ENCODE results near the gene CCDC121. TPM values are rescaled to one million over a fixed set of nuclear protein-coding genes. Genes with fewer than 3 reads are reported as not detected.

CCDC121 gene
- polyA plus RNA-seq, 1 donor (not counting 4 experiments of a cell fraction or from before 2014, with no cell fraction given) = 1.1 TPM

DNA sequence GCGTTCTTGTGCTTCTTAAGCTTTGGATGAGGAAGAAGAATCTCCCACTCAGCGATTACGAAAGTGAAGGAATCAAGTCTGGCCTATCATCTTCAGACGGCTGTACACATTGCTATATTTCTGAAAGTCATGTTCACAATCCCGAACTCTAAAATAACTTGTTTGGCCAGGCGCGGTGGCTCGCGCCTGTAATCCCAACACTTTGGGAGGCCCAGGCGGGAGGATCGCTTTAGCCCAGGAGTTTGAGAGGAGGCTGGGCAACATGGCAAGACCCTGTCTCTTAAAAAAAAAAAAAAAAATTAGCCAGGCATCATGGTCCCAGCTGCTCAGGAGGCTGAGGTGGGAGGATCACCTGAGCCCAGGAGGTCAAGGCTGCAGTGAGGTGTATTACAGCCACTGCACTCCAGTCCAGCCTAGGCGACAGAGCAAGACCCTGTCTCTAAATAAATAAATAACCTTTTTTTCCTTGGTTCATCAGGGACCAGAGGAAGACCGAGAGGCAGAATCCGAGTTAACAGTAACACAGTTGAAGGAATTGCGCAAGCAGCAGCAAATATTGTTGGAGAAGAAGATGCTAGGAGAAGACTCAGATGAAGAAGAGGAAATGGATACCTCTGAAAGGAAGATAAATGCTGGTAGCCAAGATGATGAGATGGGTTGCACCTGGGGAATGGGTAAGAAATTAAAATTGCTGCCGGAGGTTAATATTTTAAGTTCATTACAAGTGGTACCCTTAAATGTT is 36.0 kb upstream of the CCDC121 start:
- no peak for FAIRE-seq
- peaks cover 18 to 30% of the 10 kb centered on the region in 2 experiments for H3K36me3 ChIP-seq (ENCODE audit: control insufficient read depth in 2 of 2, extremely low read depth in 1 of 2, insufficient read depth in 2 of 2, low read length in 2 of 2)
- no peak for DNase-seq (ENCODE audit: low read depth, low spot score)

GRCh38 chr2:27664154-27664574 is 35.4 kb upstream of the CCDC121 start:
- Histone ChIP-seq H3K79me2 (ENCODE audit: control insufficient read depth, insufficient read depth, low read length) (peaks cover 38% of the 10 kb centered on the region), H4K20me1 (ENCODE audit: control insufficient read depth, extremely low read depth, insufficient read depth, low read length) (no peaks in the 10 kb centered on the region), H3K9ac (ENCODE audit: control insufficient read depth, extremely low read depth, insufficient read depth, low read length) (peak overlapping the region; percentile 96), H3K27ac (ENCODE audit: control insufficient read depth, insufficient read depth, low read length) (peak overlapping the region; percentile 96), H3K4me1 (ENCODE audit: control insufficient read depth, extremely low read depth, insufficient read depth, low read length) (peaks cover 19% of the 10 kb centered on the region), H3K36me3 (ENCODE audit: control insufficient read depth in 2 of 2, extremely low read depth in 1 of 2, insufficient read depth in 2 of 2, low read length in 2 of 2) (peaks cover 18 to 27% of the 10 kb centered on the region in 2 experiments), H3K4me3 (ENCODE audit: control insufficient read depth in 2 of 3, extremely low read depth in 1 of 3, insufficient read depth in 2 of 3, low read depth in 1 of 3, low read length in 3 of 3) (peak overlapping the region; percentile 95 to 97 (median 96)), H3K4me2 (ENCODE audit: control insufficient read depth, extremely low read depth, insufficient read depth, low read depth, low read length) (peak overlapping the region; percentile 95), H2AFZ (ENCODE audit: control insufficient read depth, low read length) (peak overlapping the region; percentile 100), H3K27me3 (ENCODE audit: control insufficient read depth, extremely low read depth, insufficient read depth, low read length) (no peaks in the 10 kb centered on the region), H3K9me1 (ENCODE audit: control insufficient read depth, extremely low read depth, insufficient read depth, low read length) (no peaks in the 10 kb centered on the region), H3K9me3 (ENCODE audit: control insufficient read depth, low read depth, low read length) (no peaks in the 10 kb centered on the region)
- FAIRE-seq (no peak), DNase-seq (ENCODE audit: low read depth, low spot score) (no peak)
- dilution Hi-C loops (cut with MboI; ENCODE audit: extremely low pct_ligation_motif_present, low sequenced_read_pairs) = no loop called here
- TF ChIP-seq, protein P1, sequence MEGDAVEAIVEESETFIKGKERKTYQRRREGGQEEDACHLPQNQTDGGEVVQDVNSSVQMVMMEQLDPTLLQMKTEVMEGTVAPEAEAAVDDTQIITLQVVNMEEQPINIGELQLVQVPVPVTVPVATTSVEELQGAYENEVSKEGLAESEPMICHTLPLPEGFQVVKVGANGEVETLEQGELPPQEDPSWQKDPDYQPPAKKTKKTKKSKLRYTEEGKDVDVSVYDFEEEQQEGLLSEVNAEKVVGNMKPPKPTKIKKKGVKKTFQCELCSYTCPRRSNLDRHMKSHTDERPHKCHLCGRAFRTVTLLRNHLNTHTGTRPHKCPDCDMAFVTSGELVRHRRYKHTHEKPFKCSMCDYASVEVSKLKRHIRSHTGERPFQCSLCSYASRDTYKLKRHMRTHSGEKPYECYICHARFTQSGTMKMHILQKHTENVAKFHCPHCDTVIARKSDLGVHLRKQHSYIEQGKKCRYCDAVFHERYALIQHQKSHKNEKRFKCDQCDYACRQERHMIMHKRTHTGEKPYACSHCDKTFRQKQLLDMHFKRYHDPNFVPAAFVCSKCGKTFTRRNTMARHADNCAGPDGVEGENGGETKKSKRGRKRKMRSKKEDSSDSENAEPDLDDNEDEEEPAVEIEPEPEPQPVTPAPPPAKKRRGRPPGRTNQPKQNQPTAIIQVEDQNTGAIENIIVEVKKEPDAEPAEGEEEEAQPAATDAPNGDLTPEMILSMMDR (optimal IDR thresholded peaks at IDR 0.05 in 1 of 3, IDR thresholded peaks at IDR 0.05 in 1 of 3, conservative IDR thresholded peaks at IDR 0.05 in 1 of 3; ENCODE audit: extremely low read depth in 1 of 3, insufficient read depth in 2 of 3, low read length in 3 of 3) = peak in 1 of 3 experiments; percentile 5
- TF ChIP-seq EZH2 (IDR thresholded peaks at IDR 0.05; ENCODE audit: low read length) = no peak

More for the DNA sequence above, 36.0 kb upstream of the CCDC121 start:
- Histone ChIP-seq H2AFZ (ENCODE audit: control insufficient read depth, low read length) (peak overlapping the region; percentile 100), H3K27ac (ENCODE audit: control insufficient read depth, insufficient read depth, low read length) (peak overlapping the region; percentile 96), H3K9me1 (ENCODE audit: control insufficient read depth, extremely low read depth, insufficient read depth, low read length) (no peaks in the 10 kb centered on the region), H3K9me3 (ENCODE audit: control insufficient read depth, low read depth, low read length) (no peaks in the 10 kb centered on the region), H3K4me2 (ENCODE audit: control insufficient read depth, extremely low read depth, insufficient read depth, low read depth, low read length) (peak overlapping the region; percentile 95), H3K4me1 (ENCODE audit: control insufficient read depth, extremely low read depth, insufficient read depth, low read length) (peaks cover 19% of the 10 kb centered on the region), H3K9ac (ENCODE audit: control insufficient read depth, extremely low read depth, insufficient read depth, low read length) (peak overlapping the region; percentile 96), H3K4me3 (ENCODE audit: control insufficient read depth in 2 of 3, extremely low read depth in 1 of 3, insufficient read depth in 2 of 3, low read depth in 1 of 3, low read length in 3 of 3) (peak overlapping the region; percentile 95 to 97 (median 96)), H3K79me2 (ENCODE audit: control insufficient read depth, insufficient read depth, low read length) (peaks cover 38% of the 10 kb centered on the region), H3K27me3 (ENCODE audit: control insufficient read depth, extremely low read depth, insufficient read depth, low read length) (no peaks in the 10 kb centered on the region), H4K20me1 (ENCODE audit: control insufficient read depth, extremely low read depth, insufficient read depth, low read length) (no peaks in the 10 kb centered on the region)
- TF ChIP-seq, protein P1 (optimal IDR thresholded peaks at IDR 0.05 in 1 of 3, IDR thresholded peaks at IDR 0.05 in 1 of 3, conservative IDR thresholded peaks at IDR 0.05 in 1 of 3; ENCODE audit: extremely low read depth in 1 of 3, insufficient read depth in 2 of 3, low read length in 3 of 3) = no peak
- no peak for TF ChIP-seq EZH2 (IDR thresholded peaks at IDR 0.05; ENCODE audit: low read length)
- dilution Hi-C loops (cut with MboI; ENCODE audit: extremely low pct_ligation_motif_present, low sequenced_read_pairs) = no loop called here

All from keratinocyte (primary cell).